NCI-H460 (cell line): Measurements from ENCODE around the gene PPM1H. TPM values are rescaled to one million over a fixed set of nuclear protein-coding genes. Genes with fewer than 3 reads are reported as not detected.

ENCODE experiments used
- DNase-seq: peaks from one replicate; pipeline ENCODE4 v3.0.0-alpha.2; 2016; ENCODE audit warnings: low read depth; ENCODE audit errors: extremely low read depth
- total RNA-seq: library from RNA; depleted of rRNA; stranded (reverse); fragments of >200 nt; shearing (Covaris generic); gene quantifications from 2 replicates; pipeline ENCODE4 v1.2.3, GENCODE V29; 2014

PPM1H gene
- total RNA-seq, 1 experiment from 2014 or later = 5.2 TPM

GRCh38 chr12:62718762-62719426, 216.1 kb downstream of the PPM1H start:
- DNase-seq = no peak

- DNase-seq = no peak
Measured at GRCh38 chr12:62717643-62718042, 217.3 kb downstream of the PPM1H start.

GRCh38 chr12:62716866-62717525, 218.0 kb downstream of the PPM1H start:
- no peak for DNase-seq

GRCh38 chr12:62716037-62716436, 218.9 kb downstream of the PPM1H start:
- no peak for DNase-seq

- no peak for DNase-seq
Measured at GRCh38 chr12:62714774-62715721, 219.9 kb downstream of the PPM1H start.

- DNase-seq = no peak
Measured at GRCh38 chr12:62714181-62714773, 220.7 kb downstream of the PPM1H start.

- no peak for DNase-seq
Measured at GRCh38 chr12:62713723-62714122, 221.2 kb downstream of the PPM1H start.

- no peak for DNase-seq
Measured at GRCh38 chr12:62712681-62713573, 222.0 kb downstream of the PPM1H start.

GRCh38 chr12:62711631-62712241, 223.2 kb downstream of the PPM1H start:
- peak; percentile 82 for DNase-seq

GRCh38 chr12:62709311-62709710, 225.6 kb downstream of the PPM1H start:
- no peak for DNase-seq

- no peak for DNase-seq
Measured at GRCh38 chr12:62707939-62708338, 227.0 kb downstream of the PPM1H start.

- DNase-seq = no peak
Measured at GRCh38 chr12:62705846-62706245, 229.1 kb downstream of the PPM1H start.

- no peak for DNase-seq
Measured at GRCh38 chr12:62703011-62703380, 232.0 kb downstream of the PPM1H start.

GRCh38 chr12:62701492-62701891, 233.5 kb downstream of the PPM1H start:
- DNase-seq = no peak

- DNase-seq = no peak
Measured at GRCh38 chr12:62700091-62700880, 234.7 kb downstream of the PPM1H start.

GRCh38 chr12:62698701-62699101, 236.2 kb downstream of the PPM1H start:
- DNase-seq = no peak

- no peak for DNase-seq
Measured at GRCh38 chr12:62697893-62698292, 237.1 kb downstream of the PPM1H start.

- no peak for DNase-seq
Measured at GRCh38 chr12:62695696-62696095, 239.3 kb downstream of the PPM1H start.

- no peak for DNase-seq
Measured at GRCh38 chr12:62694632-62695031, 240.3 kb downstream of the PPM1H start.
